ENCODE data around the gene COQ7. TPM values are rescaled to one million over a fixed set of nuclear protein-coding genes. Genes with fewer than 3 reads are reported as not detected.
A peak's percentile ranks its signal among the peaks of the same experiment; 100 is the strongest.

Gene COQ7
- total RNA-seq, 1 experiment from 2014 or later, result 19.8 TPM

DNA sequence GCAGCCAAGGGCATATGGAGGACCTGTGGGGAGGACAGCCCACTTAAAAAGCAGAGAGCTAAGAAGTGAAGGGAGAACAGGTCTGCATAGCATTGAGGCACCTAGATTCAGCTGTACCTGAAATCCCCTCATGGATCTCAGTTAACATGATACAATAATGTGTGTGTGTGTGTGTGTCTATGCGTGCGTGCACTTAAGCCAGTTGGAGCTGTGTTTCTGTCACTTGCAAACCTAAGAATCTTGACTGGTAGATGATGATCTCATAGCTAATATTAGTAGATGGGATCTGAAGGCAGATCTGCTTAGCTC, 44.6 kb downstream of the COQ7 start:
- DNase-seq (ENCODE audit: low read depth), result no peak

DNA sequence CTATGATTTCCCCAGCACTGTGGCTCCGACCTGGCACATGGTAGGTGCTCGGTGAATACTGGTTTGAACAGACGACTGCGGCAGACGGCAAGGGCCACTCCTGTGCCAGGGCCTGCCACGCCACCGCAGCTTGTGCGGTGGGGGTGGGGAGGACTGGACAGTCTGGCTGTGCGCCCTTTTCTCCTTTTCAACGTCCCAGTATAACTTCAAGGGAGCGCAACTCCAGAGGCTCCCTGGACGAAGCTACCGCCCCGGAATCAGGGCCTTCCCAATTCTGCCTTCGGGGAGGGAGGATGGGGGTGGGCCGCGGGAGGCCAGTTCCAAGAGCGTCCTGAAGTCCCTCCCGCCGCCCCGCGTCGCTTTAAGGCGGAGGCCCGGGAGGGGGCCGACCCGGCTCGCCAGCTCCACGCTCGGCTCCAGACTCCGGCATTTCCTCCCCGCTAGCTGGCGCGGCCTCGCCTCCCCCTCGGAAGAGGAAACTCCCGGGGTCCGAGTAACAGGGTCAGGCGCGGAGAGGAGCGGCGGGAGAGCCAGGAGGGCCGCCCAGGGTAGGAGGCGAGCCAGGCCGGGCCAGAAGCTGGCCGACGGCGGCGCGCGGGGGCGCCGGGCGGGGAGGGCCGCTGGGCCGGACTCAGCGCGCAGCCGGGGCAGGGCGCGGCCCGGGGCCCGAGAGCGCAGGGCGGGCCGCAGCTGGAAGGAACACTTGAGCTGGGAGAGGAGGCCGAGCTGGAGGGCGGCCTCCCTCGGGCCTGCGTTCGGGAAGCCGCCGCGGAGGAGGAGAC, 46.4 kb downstream of the COQ7 start, which contains the start of gene ITPRIPL2:
Gene ITPRIPL2 (plus strand): TSS at position 388 of the 782 bp plus-strand sequence. CDS start 498 bp downstream, outside the sequence.
- DNase-seq (ENCODE audit: low read depth), result peak; percentile 97

DNA sequence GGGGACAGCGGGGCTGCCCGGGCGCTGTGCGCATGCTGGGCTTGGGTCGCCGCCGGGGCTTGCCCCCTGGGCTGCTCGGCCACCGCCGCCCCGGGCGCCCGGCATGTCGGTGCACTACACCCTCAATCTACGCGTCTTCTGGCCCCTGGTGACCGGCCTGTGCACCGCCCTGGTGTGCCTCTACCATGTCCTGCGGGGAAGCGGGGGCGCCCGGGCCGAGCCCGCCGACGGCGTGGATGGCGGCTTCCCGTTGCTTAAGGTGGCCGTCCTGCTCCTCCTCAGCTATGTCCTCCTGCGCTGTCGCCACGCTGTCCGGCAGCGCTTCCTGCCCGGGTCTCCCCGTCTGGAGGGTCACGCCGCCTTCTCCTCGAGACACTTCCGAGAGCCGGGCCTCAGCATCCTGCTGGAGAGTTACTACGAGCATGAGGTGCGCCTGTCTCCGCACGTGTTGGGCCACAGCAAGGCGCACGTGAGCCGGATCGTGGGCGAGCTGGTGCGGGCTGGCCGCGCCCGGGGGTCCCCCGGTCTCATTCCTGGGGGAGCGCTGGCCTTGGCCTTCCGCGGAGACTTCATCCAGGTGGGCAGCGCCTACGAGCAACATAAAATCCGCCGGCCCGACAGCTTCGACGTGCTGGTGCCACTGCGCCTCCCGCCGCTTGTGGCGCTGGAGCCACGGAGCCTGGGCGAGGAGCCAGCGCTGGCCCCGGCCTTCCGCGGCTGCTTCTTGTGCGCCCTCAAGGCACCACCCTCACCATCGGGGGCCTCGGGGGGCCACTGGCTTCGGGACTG, 47.1 kb downstream of the COQ7 start:
- peak; percentile 56 for DNase-seq (ENCODE audit: low read depth)

DNA sequence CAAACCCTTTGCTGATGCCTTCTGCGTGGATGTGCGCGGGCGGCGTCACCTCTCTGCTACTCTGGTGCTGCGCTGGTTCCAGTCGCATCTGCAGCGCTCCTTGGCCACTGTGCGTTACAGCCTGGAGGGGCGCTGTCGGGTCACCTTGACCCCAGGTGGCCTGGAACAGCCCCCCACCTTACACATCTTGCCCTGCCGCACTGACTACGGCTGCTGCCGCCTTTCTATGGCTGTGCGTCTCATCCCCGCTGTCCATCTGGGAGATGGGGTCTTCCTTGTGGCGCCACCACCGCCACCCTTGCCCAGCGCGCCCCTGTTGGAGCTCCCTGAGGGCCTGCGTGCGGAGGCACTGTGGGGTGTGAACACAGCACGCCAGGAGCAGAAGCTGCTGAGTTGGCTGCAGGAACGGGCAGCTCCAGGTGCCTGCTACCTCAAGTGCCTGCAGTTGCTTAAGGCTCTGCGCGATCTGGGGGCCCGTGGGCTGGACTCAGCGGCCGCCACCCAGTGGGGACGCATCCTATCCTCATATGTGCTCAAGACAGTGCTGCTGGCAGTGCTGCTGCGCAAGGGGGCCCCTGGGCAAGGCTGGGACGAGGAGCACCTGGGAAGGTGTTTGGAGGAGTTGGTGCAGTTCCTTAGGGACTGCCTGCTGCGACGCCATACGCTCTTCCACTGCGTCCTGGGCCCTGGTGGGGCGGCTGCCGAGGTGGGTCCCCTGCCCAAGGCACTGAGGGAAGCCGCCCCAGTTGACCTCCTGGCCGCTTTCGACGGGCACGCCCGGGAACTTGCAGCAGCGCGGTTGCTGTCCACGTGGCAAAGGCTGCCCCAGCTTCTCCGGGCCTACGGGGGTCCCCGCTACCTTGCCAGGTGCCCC, 48.0 kb downstream of the COQ7 start:
- DNase-seq (ENCODE audit: low read depth), result no peak

DNA sequence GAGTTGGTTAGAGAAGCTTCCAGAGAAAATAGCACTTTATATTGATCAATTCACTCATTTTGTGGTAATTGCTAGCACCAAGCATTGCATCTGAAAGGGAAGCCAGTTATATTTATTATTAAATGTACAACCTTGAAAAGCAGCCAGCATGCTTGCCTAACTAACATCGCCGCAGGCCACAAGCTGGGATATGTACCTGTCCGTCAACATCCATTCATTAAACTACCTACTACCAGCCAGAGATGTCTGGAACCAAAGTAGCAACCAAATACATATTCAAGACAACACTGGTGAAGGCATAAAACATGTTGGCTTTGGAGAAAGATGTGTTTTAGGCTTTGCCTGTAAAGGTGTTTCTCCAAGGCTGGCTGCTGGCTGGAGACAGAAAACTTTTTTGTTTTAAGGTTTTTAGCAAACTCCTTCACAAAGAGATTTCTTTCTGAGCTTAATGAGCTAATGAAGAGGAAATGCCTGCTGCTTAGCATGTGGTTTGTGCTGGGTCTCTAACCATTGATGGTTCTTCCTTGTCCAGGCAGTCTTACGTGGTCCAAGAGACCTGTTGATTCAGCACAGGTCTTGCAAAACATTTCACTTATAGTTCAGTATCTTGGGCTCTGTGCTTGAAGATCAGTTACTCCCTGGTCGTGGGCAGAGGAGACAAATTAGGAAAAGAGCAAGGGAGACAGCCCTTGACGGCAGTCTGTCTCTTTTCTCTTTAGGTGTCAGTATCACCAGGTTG, 49.5 kb downstream of the COQ7 start:
- no peak for DNase-seq (ENCODE audit: low read depth)

DNA sequence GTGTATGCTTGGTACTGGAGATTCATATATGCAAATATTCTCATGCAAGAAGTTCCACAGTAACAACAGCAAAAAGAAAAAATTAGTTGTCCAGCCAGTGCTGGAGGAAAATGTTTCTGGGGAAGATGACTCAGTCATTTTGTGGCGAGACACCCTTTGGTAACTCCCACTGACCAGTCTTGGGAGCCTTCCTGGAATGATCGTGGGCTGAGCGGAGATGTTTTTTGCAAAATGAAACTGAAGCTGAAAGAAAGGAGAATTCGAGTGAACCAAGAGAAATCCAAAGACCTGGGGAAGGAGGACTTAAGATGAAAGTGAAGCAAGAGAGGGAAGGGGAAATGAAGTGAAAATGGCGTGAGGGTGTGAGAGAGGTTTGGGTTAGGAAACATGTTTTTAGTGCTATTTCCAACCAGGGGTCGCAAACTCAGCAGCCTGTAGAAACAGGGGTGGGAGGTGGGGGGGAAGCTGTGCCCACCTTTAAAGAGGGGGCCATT, 51.6 kb downstream of the COQ7 start:
- DNase-seq (ENCODE audit: low read depth), result peak; percentile 91

DNA sequence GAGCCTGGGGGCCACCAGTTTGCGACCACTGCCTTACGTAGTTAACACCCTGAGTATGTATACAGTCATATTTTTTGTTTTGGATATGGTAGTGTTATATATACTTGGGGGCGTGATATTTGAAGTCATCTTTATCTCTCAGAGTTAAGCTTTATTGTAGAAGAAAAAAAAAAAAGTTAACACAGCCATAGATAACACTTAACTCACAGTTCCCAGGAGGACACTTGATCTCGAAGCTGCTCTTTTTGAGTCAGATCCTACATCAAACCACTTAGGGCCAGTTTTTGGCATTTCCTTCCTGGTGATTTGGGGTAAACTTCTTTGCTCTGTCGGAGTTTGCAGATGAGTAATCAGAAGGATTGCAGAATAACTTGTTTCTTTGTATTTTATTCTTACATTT, 52.1 kb downstream of the COQ7 start:
- DNase-seq (ENCODE audit: low read depth), result peak; percentile 66

DNA sequence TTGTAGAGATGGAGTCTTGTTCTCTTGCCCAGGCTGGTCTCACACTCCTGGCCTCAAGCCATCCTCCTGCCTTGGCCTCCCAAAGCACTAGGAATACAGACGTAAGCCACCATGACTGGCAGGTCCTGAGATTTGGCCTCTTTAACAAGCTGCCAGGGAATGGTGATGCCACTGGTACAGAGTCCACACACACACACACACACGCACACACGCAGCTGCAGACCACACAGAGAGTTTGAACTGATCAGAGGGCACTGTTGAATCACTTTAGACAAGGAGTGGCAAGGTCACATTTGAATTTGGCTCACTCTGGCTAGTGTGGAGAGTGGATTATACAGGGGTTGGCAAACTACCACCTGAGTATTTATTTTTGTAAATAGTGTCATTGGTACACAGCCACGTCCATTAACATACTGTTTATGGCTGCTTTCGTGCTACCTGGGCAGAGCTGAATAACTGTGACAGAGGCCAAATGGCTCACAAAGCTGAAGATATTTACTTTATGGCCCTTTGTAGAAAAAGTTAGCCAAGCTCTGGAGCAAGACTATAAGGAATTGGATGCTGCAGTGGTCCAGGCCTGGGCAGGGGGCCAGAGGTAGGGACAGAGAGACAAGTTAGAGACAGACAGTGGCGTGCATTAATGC, 56.2 kb downstream of the COQ7 start:
- DNase-seq (ENCODE audit: low read depth), result no peak

DNA sequence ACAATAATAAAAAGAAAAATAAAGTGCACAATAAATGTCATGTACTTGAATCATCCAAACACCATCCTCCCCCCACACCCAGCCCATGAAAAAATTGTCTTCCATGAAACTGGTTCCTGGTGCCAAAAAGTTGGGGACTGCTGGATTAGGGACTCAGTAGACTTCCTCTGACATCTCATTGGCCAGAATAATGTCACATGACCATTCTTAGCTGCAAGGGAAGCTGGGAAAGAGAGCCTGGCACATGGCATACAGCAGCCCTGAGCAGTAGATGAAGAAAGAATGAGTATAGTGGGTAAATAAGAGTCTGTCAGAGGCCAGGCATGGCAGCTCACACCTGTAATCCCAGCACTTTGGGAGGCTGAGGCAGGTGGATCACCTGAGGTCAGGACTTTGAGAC, 58.9 kb downstream of the COQ7 start:
- DNase-seq (ENCODE audit: low read depth), result no peak

DNA sequence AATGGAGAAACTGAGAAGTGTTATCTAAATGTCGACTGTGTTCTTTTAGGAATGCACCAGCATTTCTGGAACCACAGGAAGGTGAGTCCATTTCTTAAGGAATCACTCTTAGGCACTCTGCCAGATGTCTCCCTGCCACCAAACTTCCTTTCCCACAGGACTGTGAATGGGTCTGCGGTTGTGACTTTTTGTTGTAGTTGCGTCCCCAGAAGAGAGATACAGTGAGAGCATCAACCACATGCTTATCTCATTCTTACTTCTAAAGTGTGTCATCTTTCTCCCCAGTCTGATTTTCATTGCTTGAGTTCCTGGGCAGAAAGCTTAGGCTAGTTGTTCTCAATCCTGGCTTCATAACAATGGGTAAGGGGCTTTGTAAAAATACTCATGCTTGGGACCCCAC, 59.8 kb downstream of the COQ7 start:
- no peak for DNase-seq (ENCODE audit: low read depth)

DNA sequence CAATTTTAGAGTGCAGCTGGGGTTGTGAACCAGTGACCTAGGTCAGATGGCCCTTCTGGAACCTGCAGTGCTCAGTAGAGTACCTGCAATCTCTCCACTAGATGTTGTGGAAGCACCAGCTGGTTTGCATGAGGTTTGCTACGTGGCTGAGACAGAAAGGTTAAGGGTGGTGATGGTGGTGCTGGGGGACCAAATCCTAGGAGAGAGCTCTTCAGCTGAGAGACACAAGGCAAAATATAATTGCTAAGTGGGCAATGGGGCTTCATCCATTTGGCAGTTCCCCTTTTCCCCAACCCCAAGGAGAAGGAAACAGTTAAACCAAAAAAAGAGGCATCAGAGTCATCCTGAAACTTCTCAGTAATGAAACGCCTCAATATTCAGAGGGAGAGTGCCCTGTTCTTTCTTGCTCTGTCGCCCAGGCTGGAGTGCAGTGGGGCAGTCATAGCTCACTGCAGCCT, 60.3 kb downstream of the COQ7 start:
- DNase-seq (ENCODE audit: low read depth), result no peak

DNA sequence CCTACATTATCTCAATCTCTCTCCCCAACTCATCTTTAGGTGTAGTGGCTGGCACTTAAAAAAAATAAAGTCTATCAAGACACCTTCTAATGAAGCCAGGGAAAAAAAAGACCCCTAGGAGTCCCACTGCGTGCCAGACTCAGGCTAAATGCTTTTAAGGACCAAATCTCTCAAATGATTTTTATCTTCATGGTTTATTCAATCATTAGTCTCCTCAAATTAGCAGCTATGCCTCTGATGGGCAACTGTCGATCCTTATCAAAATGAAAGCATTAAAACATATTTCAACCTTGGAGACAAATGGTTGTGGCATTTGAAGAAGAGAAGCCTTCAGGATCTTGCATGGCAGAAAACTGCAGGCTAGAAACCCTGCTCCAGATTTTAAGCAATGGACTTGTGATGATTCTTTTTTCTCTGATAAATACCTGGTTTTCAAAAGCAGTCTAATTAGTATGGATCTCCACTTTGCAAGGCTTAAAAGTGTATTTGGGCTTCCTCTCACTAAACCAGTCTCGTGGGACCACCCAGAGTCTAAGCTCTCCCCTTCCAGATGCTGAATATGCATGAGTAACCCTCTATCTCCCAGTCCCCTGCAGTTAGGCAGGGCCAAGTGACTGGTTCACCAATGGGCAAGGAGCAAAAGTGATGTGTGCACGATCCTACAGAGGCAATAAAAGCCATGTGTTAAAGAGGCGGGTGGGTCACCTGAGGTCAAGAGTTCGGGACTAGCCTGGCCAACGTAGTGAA, 61.2 kb downstream of the COQ7 start:
- no peak for DNase-seq (ENCODE audit: low read depth)

Other genes with a start within 250 kb of the COQ7 start
- gene SMG1, start 141.2 kb upstream of the COQ7 start, total RNA-seq (2014; rRNA removed; shearing (Covaris generic)), result 18.6 and 25.6 TPM in 2 replicates
- gene TMC7, start 83.7 kb upstream of the COQ7 start, total RNA-seq (2014; rRNA removed; shearing (Covaris generic)), result 1.6 and 2.2 TPM in 2 replicates
- gene ITPRIPL2, start 46.4 kb downstream of the COQ7 start, total RNA-seq (2014; rRNA removed; shearing (Covaris generic)), result 14.5 and 15.9 TPM in 2 replicates
- 0.20 and 0.24 TPM in 2 replicates for gene SYT17, start 100.6 kb downstream of the COQ7 start, total RNA-seq (2014; rRNA removed; shearing (Covaris generic))
- gene CLEC19A, start 218.1 kb downstream of the COQ7 start, total RNA-seq (2014; rRNA removed; shearing (Covaris generic)), result not detected in 2 replicates